Panc1 (cell line): Measurements from ENCODE around the gene SETD3.

Experiments used
- CTCF ChIP-seq: fragments of 450-650 bp; IDR thresholded peaks from 2 replicates; pipeline ENCODE4 v1.5.1; 2017; ENCODE audit warnings: mild to moderate bottlenecking
- POLR2AphosphoS5 ChIP-seq: IDR thresholded peaks from 2 replicates; pipeline ENCODE4 v1.6.1; 2012; ENCODE audit warnings: mild to moderate bottlenecking, low read depth, low read length, moderate library complexity

GRCh38 chr14:99507860-99508640 lies 27.4 kb upstream of the SETD3 start:
- no peak for TF ChIP-seq CTCF
- no peak for TF ChIP-seq POLR2AphosphoS5
